H1 (cell line): Measurements from ENCODE around the gene KDM6A. TPM values are rescaled to one million over a fixed set of nuclear protein-coding genes. Genes with fewer than 3 reads are reported as not detected.

Experiments used
- CTCF ChIA-PET: fragments of 300-600 bp; sonication (Branson Sonifier 250); formaldehyde crosslinking; loops from one replicate; lab custom pipeline; 2021; ENCODE audit not compliant: partially characterized antibody; lab: Charles Lee
- POLR2A ChIA-PET: fragments of 300-600 bp; sonication (Branson Sonifier 250); formaldehyde crosslinking; loops from one replicate; lab custom pipeline; 2021; ENCODE audit warnings: inconsistent platforms; ENCODE audit not compliant: partially characterized antibody; lab: Charles Lee
- DNase-seq, 2 experiments: peaks; one replicate each; pipeline versions ENCODE4 v3.0.0 to v3.0.0-alpha.2; 2010 to 2022; ENCODE audit warnings: low spot score in 2 of 2, low read depth in 1 of 2, mixed read lengths in 1 of 2
- FAIRE-seq: peaks from 2 replicates; lab custom pipeline; 2011; peaks lifted over from hg19 to GRCh38; lab: Jason Lieb, UNC
- H2AFZ ChIP-seq: 2 replicates; pipeline ENCODE4 v1.8.1; 2012; ENCODE audit warnings: low read length, inconsistent platforms
- H2AK5ac ChIP-seq: 2 replicates; pipeline ENCODE4 v1.6.1; 2013; ENCODE audit warnings: low read depth, low read length
- H2BK120ac ChIP-seq: replicated peaks from 2 replicates; pipeline ENCODE3; 2013; ENCODE audit warnings: low read depth, low read length, inconsistent platforms
- H2BK12ac ChIP-seq: 2 replicates; pipeline ENCODE4 v1.6.1; 2013; ENCODE audit warnings: low read depth, low read length
- H2BK15ac ChIP-seq: 2 replicates; pipeline ENCODE4 v1.6.1; 2013; ENCODE audit warnings: low read length
- H2BK20ac ChIP-seq: 2 replicates; pipeline ENCODE4 v1.6.1; 2013; ENCODE audit warnings: low read length
- H2BK5ac ChIP-seq: 2 replicates; pipeline ENCODE4 v1.6.1; 2013; ENCODE audit warnings: low read depth, low read length
- H3K14ac ChIP-seq: 2 replicates; pipeline ENCODE4 v1.6.1; 2013; ENCODE audit warnings: inconsistent platforms; ENCODE audit not compliant: insufficient read length
- H3K18ac ChIP-seq: 2 replicates; pipeline ENCODE4 v1.6.1; 2013; ENCODE audit warnings: low read length; ENCODE audit errors: extremely low read depth
- H3K23ac ChIP-seq: 2 replicates; pipeline ENCODE4 v1.6.1; 2013; ENCODE audit warnings: inconsistent platforms; ENCODE audit not compliant: insufficient read length
- H3K23me2 ChIP-seq: 2 replicates; pipeline ENCODE4 v1.6.1; 2013; ENCODE audit warnings: low read depth, low read length
- H3K27ac ChIP-seq: 2 replicates; pipeline ENCODE4 v1.6.1; 2011; ENCODE audit warnings: low read depth, low read length, inconsistent platforms
- H3K27me3 ChIP-seq, 4 experiments: replicated peaks in 1 of 4; 1 replicate in 1 of 4; 2 replicates in 3 of 4; pipeline versions ENCODE4 v1.6.1 to v1.8.1; 2011 to 2013; ENCODE audit warnings: low read length in 3 of 4, mild to moderate bottlenecking in 3 of 4, inconsistent platforms in 2 of 4, mixed read lengths in 2 of 4, moderate library complexity in 1 of 4; ENCODE audit not compliant: control insufficient read depth in 3 of 4, insufficient read depth in 3 of 4; ENCODE audit errors: extremely low read depth in 1 of 4
- H3K36me3 ChIP-seq, 4 experiments: 2 replicates each; pipeline versions ENCODE4 v1.6.1 to v1.8.1; 2011 to 2013; ENCODE audit warnings: mild to moderate bottlenecking in 4 of 4, low read length in 3 of 4, moderate library complexity in 2 of 4, control low read depth in 1 of 4, inconsistent platforms in 1 of 4; ENCODE audit not compliant: insufficient read depth in 4 of 4, control insufficient read depth in 2 of 4
- H3K4ac ChIP-seq: replicated peaks from 2 replicates; pipeline ENCODE3; 2013; ENCODE audit warnings: low read length, low read depth, mixed read lengths, inconsistent platforms; ENCODE audit not compliant: insufficient read length
- H3K4me1 ChIP-seq, 4 experiments: replicated peaks in 1 of 4; 1 replicate in 1 of 4; 2 replicates in 3 of 4; pipeline versions ENCODE4 v1.6.1 to v1.8.1; 2011 to 2013; ENCODE audit warnings: low read length in 3 of 4, inconsistent platforms in 2 of 4, mixed read lengths in 1 of 4; ENCODE audit not compliant: insufficient read depth in 4 of 4, control insufficient read depth in 3 of 4
- H3K4me2 ChIP-seq, 2 experiments: 2 replicates each; pipeline versions ENCODE4 v1.6.1 to v1.8.1; 2011 to 2013; ENCODE audit warnings: low read depth in 2 of 2, low read length in 2 of 2, control low read depth in 1 of 2, inconsistent platforms in 1 of 2, mild to moderate bottlenecking in 1 of 2; ENCODE audit not compliant: insufficient read depth in 1 of 2
- H3K4me3 ChIP-seq, 4 experiments: fragments of 200-600, 300-600 bp in 1 of 4; sonication (generic), shearing (Covaris generic), sonication (Bioruptor Twin) in 1 of 4; 2 replicates each; pipeline versions ENCODE4 v1.5.1 to v1.8.1; 2011 to 2016; ENCODE audit warnings: low read length in 4 of 4, low read depth in 3 of 4, control low read depth in 2 of 4, inconsistent platforms in 2 of 4, mild to moderate bottlenecking in 2 of 4, mixed read lengths in 1 of 4, moderate library complexity in 1 of 4; ENCODE audit not compliant: insufficient read depth in 2 of 4; ENCODE audit errors: extremely low read depth in 1 of 4
- H3K56ac ChIP-seq: replicated peaks from 2 replicates; pipeline ENCODE3; 2013; ENCODE audit warnings: low read depth, mild to moderate bottlenecking, mixed read lengths, low read length, inconsistent platforms; ENCODE audit not compliant: insufficient read length
- H3K79me1 ChIP-seq: 2 replicates; pipeline ENCODE4 v1.6.1; 2013; ENCODE audit warnings: low read depth, low read length, control low read depth
- H3K79me2 ChIP-seq, 2 experiments: 2 replicates each; pipeline versions ENCODE4 v1.6.1 to v1.8.1; 2012 to 2013; ENCODE audit warnings: low read length in 2 of 2, mild to moderate bottlenecking in 2 of 2, inconsistent platforms in 1 of 2; ENCODE audit not compliant: insufficient read depth in 2 of 2, control insufficient read depth in 1 of 2
- H3K9ac ChIP-seq, 4 experiments: replicated peaks in 1 of 4; 1 replicate in 1 of 4; 2 replicates in 3 of 4; pipeline versions ENCODE4 v1.6.1 to v1.8.1; 2011 to 2013; ENCODE audit warnings: low read depth in 3 of 4, low read length in 3 of 4, control low read depth in 2 of 4, mild to moderate bottlenecking in 2 of 4, moderate library complexity in 2 of 4, inconsistent platforms in 1 of 4; ENCODE audit errors: extremely low read depth in 1 of 4
- H3K9me3 ChIP-seq, 2 experiments: 2 replicates each; pipeline versions ENCODE4 v1.6.1 to v1.8.1; 2012 to 2013; ENCODE audit warnings: mild to moderate bottlenecking in 2 of 2, moderate library complexity in 2 of 2, control low read depth in 1 of 2, inconsistent platforms in 1 of 2, low read depth in 1 of 2, low read length in 1 of 2, mixed read lengths in 1 of 2; ENCODE audit not compliant: insufficient read depth in 2 of 2
- H4K20me1 ChIP-seq, 2 experiments: replicated peaks in 1 of 2; 2 replicates each; pipeline versions ENCODE3 to v1.8.1; 2011 to 2013; ENCODE audit warnings: inconsistent platforms in 2 of 2, low read length in 2 of 2, mild to moderate bottlenecking in 1 of 2; ENCODE audit not compliant: insufficient read depth in 2 of 2, control insufficient read depth in 1 of 2
- H4K5ac ChIP-seq: 2 replicates; pipeline ENCODE4 v1.6.1; 2013; ENCODE audit warnings: low read length, low read depth, mixed read lengths, inconsistent platforms; ENCODE audit not compliant: insufficient read length
- H4K8ac ChIP-seq: 2 replicates; pipeline ENCODE4 v1.8.0; 2013; ENCODE audit warnings: mild to moderate bottlenecking, moderate library complexity, low read length, inconsistent platforms; ENCODE audit not compliant: insufficient read depth; ENCODE audit errors: extremely low read depth
- H4K91ac ChIP-seq: replicated peaks from 2 replicates; pipeline ENCODE3; 2013; ENCODE audit warnings: low read length, mixed read lengths, inconsistent platforms; ENCODE audit not compliant: insufficient read length
- CREB1 ChIP-seq: IDR thresholded peaks from 2 replicates; pipeline ENCODE4 v1.6.1; 2012; ENCODE audit warnings: inconsistent platforms
- HDAC6 ChIP-seq: IDR thresholded peaks from one replicate; pipeline ENCODE4 v1.7.1; 2012; ENCODE audit warnings: low read depth, mild to moderate bottlenecking, inconsistent platforms, low read length, moderate library complexity
- JUND ChIP-seq: IDR thresholded peaks from 2 replicates; pipeline ENCODE4 v1.6.1; 2011; ENCODE audit warnings: mild to moderate bottlenecking, improper control_type of control experiment, low read length
- KDM4A ChIP-seq: IDR thresholded peaks from one replicate; pipeline ENCODE4 v1.7.1; 2012; ENCODE audit warnings: low read depth, mild to moderate bottlenecking, moderate library complexity, low read length, inconsistent platforms; ENCODE audit not compliant: severe bottlenecking
- NANOG ChIP-seq: IDR thresholded peaks from 2 replicates; pipeline ENCODE4 v1.6.1; 2011; ENCODE audit warnings: low read length, low read depth, mild to moderate bottlenecking, inconsistent platforms; ENCODE audit not compliant: insufficient read depth, poor library complexity, severe bottlenecking
- SP2 ChIP-seq: IDR thresholded peaks from 2 replicates; pipeline ENCODE4 v1.6.1; 2012; ENCODE audit warnings: mild to moderate bottlenecking, low read length, inconsistent platforms
- SP4 ChIP-seq: IDR thresholded peaks from 2 replicates; pipeline ENCODE4 v1.6.1; 2012; ENCODE audit warnings: low read length, inconsistent platforms
- WGBS, 2 experiments: shearing (Covaris generic) in 1 of 2; methylation state at CpG; one replicate each; pipeline versions ENCODE4 v1.1.6 to v1.1.7; 2013 to 2015; ENCODE audit warnings: low lambda C conversion rate in 2 of 2, mixed read lengths in 2 of 2, inconsistent platforms in 1 of 2, low coverage in 1 of 2, missing lambda C conversion rate in 1 of 2; ENCODE audit not compliant: insufficient replicate concordance in 2 of 2, insufficient coverage in 1 of 2, insufficient read length in 1 of 2; ENCODE audit errors: extremely low coverage in 1 of 2, missing lambda C conversion rate in 1 of 2; 5-methylcytosine and 5-hydroxymethylcytosine counted together
- polyA plus RNA-seq, 7 experiments: library from polyadenylated mRNA; depleted of rRNA in 3 of 7; stranded (reverse) in 5 of 7; unstranded in 2 of 7; fragments of >200 nt in 5 of 7; fragments of 200-250 nt in 2 of 7; gene quantifications; 1 replicate in 5 of 7; 2 replicates in 1 of 7; 4 replicates in 1 of 7; pipeline versions ENCODE4 v1.2.1 to v1.2.3, GENCODE V29; 2011 to 2013; ENCODE audit warnings: missing spikeins in 2 of 7, mixed read lengths in 2 of 7
- total RNA-seq: library from RNA; stranded (reverse); fragmentation: NEBNext Ultra II Directional; extraction: Animal tissue kit (Norgen Biotek cat#: 25700); gene quantifications from 2 replicates; pipeline ENCODE4 v1.2.1, GENCODE V29; 2021
- TF ChIP-seq, protein P1 (sequence below): IDR thresholded peaks from 2 replicates; pipeline ENCODE4 v1.6.1; 2012; ENCODE audit warnings: inconsistent platforms

KDM6A gene
- total and polyA plus RNA-seq, 2 of the 8 experiments (the other 6 are each of a cell fraction or from before 2014, with no cell fraction given): 43.5 to 58.4 TPM

GRCh38 chrX:44957848-44958247 is 84.9 kb downstream of the KDM6A start:
- Histone ChIP-seq H4K8ac (no peak overlapping the region), H2BK12ac (no peak overlapping the region), H3K4me3 (no peak overlapping the region), H3K14ac (no peak overlapping the region), H2BK15ac (no peak overlapping the region), H3K18ac (no peak overlapping the region), H3K56ac (no peak overlapping the region), H3K23ac (no peak overlapping the region), H4K20me1 (peaks cover 0 to 12% of the 10 kb centered on the region in 2 experiments), H4K91ac (no peak overlapping the region), H3K4ac (no peak overlapping the region), H2AFZ (no peak overlapping the region), H3K4me1 (no peaks in the 10 kb centered on the region), H2BK5ac (no peak overlapping the region), H3K27ac (no peak overlapping the region), H3K9ac (no peak overlapping the region), H3K36me3 (peaks cover 0 to 20% (median 4%) of the 10 kb centered on the region in 4 experiments; a peak in 3 of 8 replicates), H3K9me3 (no peaks in the 10 kb centered on the region), H3K4me2 (peak overlapping the region in 1 of 2 experiments; percentile 13; a peak in 1 of 4 replicates), H2BK20ac (no peak overlapping the region), H2AK5ac (no peak overlapping the region), H3K23me2 (peaks cover 2% of the 10 kb centered on the region; the same call in 1 of the 2 replicates), H3K27me3 (no peaks in the 10 kb centered on the region), H4K5ac (no peak overlapping the region), H3K79me1 (no peaks in the 10 kb centered on the region), H3K79me2 (peaks cover 16 to 100% of the 10 kb centered on the region in 2 experiments), H2BK120ac (no peak overlapping the region)
- WGBS, 2 experiments: 83% methylated on average over 2 of the region's 2 CpGs; no CpG with 5 or more reads in 1 of the 2 experiments
- TF ChIP-seq NANOG: no peak
- no peak for TF ChIP-seq KDM4A
- no peak for TF ChIP-seq SP2
- no peak for TF ChIP-seq JUND
- TF ChIP-seq CREB1: no peak
- TF ChIP-seq HDAC6: no peak
- no peak for TF ChIP-seq SP4
- TF ChIP-seq, protein P1, sequence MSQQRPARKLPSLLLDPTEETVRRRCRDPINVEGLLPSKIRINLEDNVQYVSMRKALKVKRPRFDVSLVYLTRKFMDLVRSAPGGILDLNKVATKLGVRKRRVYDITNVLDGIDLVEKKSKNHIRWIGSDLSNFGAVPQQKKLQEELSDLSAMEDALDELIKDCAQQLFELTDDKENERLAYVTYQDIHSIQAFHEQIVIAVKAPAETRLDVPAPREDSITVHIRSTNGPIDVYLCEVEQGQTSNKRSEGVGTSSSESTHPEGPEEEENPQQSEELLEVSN: no peak
- CTCF ChIA-PET: no interaction called here
- FAIRE-seq (no peak), DNase-seq (no peak)
- POLR2A ChIA-PET: no interaction called here
